Endodermal cell (in vitro differentiated cells): ENCODE results near the gene ITGAD. TPM values are rescaled to one million over a fixed set of nuclear protein-coding genes. Genes with fewer than 3 reads are reported as not detected.

Experiments used
- DNase-seq: peaks from one replicate; pipeline ENCODE4 v3.0.0-alpha.2; 2017
- H3K27ac ChIP-seq: 2 replicates; pipeline ENCODE4 v1.5.1; 2013; ENCODE audit warnings: mild to moderate bottlenecking, low read depth, low read length, moderate library complexity
- H3K27me3 ChIP-seq: 2 replicates; pipeline ENCODE4 v1.6.1; 2013; ENCODE audit warnings: mild to moderate bottlenecking, low read length, moderate library complexity; ENCODE audit not compliant: insufficient read depth, control insufficient read depth, poor library complexity, severe bottlenecking
- H3K36me3 ChIP-seq: 2 replicates; pipeline ENCODE4 v1.7.0; 2013; ENCODE audit warnings: mild to moderate bottlenecking, low read length, moderate library complexity; ENCODE audit not compliant: control insufficient read depth, insufficient read depth
- H3K4me1 ChIP-seq: one replicate; pipeline ENCODE4 v1.7.0; 2013; ENCODE audit warnings: low read length; ENCODE audit not compliant: control insufficient read depth, insufficient read depth
- H3K4me3 ChIP-seq: 2 replicates; pipeline ENCODE4 v1.5.1; 2013; ENCODE audit warnings: mild to moderate bottlenecking, low read length, moderate library complexity
- H3K9ac ChIP-seq: 2 replicates; pipeline ENCODE4 v1.6.1; 2013; ENCODE audit warnings: mild to moderate bottlenecking, low read length, moderate library complexity; ENCODE audit not compliant: poor library complexity, severe bottlenecking; ENCODE audit errors: extremely low read depth
- H3K9me3 ChIP-seq: 2 replicates; pipeline ENCODE4 v1.6.1; 2013; ENCODE audit warnings: mild to moderate bottlenecking, low read length, moderate library complexity; ENCODE audit not compliant: control insufficient read depth
- H3K27ac Mint-ChIP-seq: 2 replicates; pipeline ENCODE4 v1.8.0; 2020; ENCODE audit warnings: mixed read lengths
- H3K27me3 Mint-ChIP-seq: 2 replicates; pipeline ENCODE4 v1.8.0; 2021; ENCODE audit warnings: mild to moderate bottlenecking, mixed read lengths; ENCODE audit not compliant: insufficient read depth
- H3K36me3 Mint-ChIP-seq: 2 replicates; pipeline ENCODE4 v1.8.0; 2020; ENCODE audit warnings: low read depth, mixed read lengths
- H3K4me1 Mint-ChIP-seq: 2 replicates; pipeline ENCODE4 v1.8.0; 2020; ENCODE audit warnings: mixed read lengths
- H3K4me3 Mint-ChIP-seq: 2 replicates; pipeline ENCODE4 v1.8.0; 2020; ENCODE audit warnings: mild to moderate bottlenecking, moderate library complexity, mixed read lengths
- H3K9me3 Mint-ChIP-seq: 2 replicates; pipeline ENCODE4 v1.8.0; 2020; ENCODE audit warnings: mild to moderate bottlenecking, mixed read lengths
- WGBS, 2 experiments: methylation state at CpG; one replicate each; pipeline versions ENCODE4 v1.1.5 to v1.1.7; 2013; ENCODE audit warnings: missing lambda C conversion rate in 2 of 2, mixed read lengths in 1 of 2; ENCODE audit not compliant: insufficient coverage in 1 of 2, insufficient read length in 1 of 2; 5-methylcytosine and 5-hydroxymethylcytosine counted together
- total RNA-seq, 2 donors: library from RNA; stranded (reverse); fragmentation: NEBNext Ultra II Directional in 1 of 2; extraction: Animal tissue kit (Norgen Biotek cat#: 25700) in 1 of 2; gene quantifications; 2 replicates in 1 of 2; 3 replicates in 1 of 2; pipeline ENCODE4 v1.2.1, GENCODE V29; 2021
- TF ChIP-seq, protein P1 (sequence below): fragments of 200-600 bp; sonication (generic); conservative IDR thresholded peaks from 2 replicates; pipeline ENCODE4 v1.5.0; 2021; ENCODE audit warnings: antibody characterized with exemption, mild to moderate bottlenecking

ITGAD gene
- total RNA-seq, 2 donors from 2014 or later: not detected

DNA sequence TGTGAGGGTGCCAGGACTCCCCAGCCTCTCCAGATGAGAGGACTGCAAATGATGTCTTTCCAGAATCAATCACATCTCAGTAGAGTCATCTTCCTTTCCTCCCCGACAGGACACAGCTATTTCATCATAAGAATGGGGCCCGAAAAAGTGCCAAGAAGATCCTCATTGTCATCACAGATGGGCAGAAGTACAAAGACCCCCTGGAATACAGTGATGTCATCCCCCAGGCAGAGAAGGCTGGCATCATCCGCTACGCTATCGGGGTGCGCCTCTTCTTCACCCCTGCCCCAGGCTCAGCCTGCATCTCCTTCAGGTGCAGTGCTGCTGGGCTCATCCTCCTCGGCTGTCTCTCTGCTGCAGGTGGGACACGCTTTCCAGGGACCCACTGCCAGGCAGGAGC, 14.3 kb downstream of the ITGAD start:
- WGBS, 2 experiments: 92 to 93% methylated on average over 8 of the region's 8 CpGs
- no peak overlapping the region for H3K27ac Mint-ChIP-seq

DNA sequence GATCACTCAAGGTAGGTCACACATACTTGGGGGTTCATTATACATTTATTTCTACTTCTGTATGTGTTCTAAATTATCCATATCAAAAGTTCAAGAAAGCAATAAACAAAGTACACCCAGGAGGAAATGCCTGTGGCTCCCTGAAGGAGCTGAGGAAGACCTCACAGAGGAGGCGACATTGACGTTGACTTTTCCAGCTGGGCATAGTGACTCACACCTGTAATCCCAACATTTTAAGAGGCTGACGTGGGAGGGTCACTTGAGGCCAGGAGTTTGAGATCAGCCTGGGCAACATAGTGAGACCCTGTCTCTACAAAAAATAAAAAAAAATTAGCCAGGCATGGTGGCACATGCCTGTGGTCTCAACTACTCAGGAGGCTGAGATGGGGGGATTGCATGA, 16.3 kb downstream of the ITGAD start:
- DNase-seq: no peak
- no peak overlapping the region for H3K27ac ChIP-seq

More for the DNA sequence above, 14.3 kb downstream of the ITGAD start:
- TF ChIP-seq, protein P1, sequence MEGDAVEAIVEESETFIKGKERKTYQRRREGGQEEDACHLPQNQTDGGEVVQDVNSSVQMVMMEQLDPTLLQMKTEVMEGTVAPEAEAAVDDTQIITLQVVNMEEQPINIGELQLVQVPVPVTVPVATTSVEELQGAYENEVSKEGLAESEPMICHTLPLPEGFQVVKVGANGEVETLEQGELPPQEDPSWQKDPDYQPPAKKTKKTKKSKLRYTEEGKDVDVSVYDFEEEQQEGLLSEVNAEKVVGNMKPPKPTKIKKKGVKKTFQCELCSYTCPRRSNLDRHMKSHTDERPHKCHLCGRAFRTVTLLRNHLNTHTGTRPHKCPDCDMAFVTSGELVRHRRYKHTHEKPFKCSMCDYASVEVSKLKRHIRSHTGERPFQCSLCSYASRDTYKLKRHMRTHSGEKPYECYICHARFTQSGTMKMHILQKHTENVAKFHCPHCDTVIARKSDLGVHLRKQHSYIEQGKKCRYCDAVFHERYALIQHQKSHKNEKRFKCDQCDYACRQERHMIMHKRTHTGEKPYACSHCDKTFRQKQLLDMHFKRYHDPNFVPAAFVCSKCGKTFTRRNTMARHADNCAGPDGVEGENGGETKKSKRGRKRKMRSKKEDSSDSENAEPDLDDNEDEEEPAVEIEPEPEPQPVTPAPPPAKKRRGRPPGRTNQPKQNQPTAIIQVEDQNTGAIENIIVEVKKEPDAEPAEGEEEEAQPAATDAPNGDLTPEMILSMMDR: no peak
- Mint-ChIP-seq H3K9me3 (no peaks in the 10 kb centered on the region), H3K27me3 (peaks cover 54% of the 10 kb centered on the region), H3K4me3 (no peak overlapping the region), H3K4me1 (peaks cover 10% of the 10 kb centered on the region), H3K36me3 (no peaks in the 10 kb centered on the region)
- Histone ChIP-seq H3K4me3 (no peak overlapping the region), H3K9me3 (no peaks in the 10 kb centered on the region), H3K36me3 (no peaks in the 10 kb centered on the region), H3K27ac (no peak overlapping the region), H3K9ac (no peak overlapping the region), H3K27me3 (peaks cover 3% of the 10 kb centered on the region), H3K4me1 (no peaks in the 10 kb centered on the region)
- no peak for DNase-seq

DNA sequence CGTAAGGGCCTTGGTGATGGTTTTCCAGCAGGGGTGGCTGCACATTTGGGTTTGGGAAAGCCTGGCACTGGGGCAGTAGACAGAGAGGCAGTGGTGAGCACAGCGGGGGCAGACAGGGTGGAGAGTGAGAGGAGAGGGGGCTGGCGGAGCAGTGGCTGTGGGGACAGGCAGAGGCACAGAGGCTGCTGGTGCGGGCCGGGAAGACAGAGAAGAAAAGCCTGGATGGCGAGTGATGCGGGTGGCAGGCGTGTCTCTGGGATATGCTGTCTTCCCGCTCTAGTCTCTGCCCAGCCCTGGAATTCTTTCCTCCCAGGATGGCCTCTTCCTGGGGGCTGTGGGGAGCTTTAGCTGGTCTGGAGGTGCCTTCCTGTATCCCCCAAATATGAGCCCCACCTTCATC, 16.9 kb downstream of the ITGAD start:
- no peak for DNase-seq
- H3K4me3 Mint-ChIP-seq: no peak overlapping the region

More for the DNA sequence above, 16.3 kb downstream of the ITGAD start:
- Histone ChIP-seq H3K9me3 (no peaks in the 10 kb centered on the region), H3K4me3 (no peak overlapping the region), H3K9ac (no peak overlapping the region), H3K27me3 (peaks cover 12% of the 10 kb centered on the region), H3K4me1 (no peaks in the 10 kb centered on the region), H3K36me3 (no peaks in the 10 kb centered on the region)
- Mint-ChIP-seq H3K36me3 (no peaks in the 10 kb centered on the region), H3K4me1 (peaks cover 10% of the 10 kb centered on the region), H3K27ac (no peak overlapping the region), H3K27me3 (peaks cover 72% of the 10 kb centered on the region), H3K4me3 (no peak overlapping the region), H3K9me3 (no peaks in the 10 kb centered on the region)
- TF ChIP-seq, protein P1: no peak
- 69 to 80% methylated on average over 3 of the region's 3 CpGs for WGBS, 2 experiments

More for the DNA sequence above, 16.9 kb downstream of the ITGAD start:
- no peaks in the 10 kb centered on the region for H3K36me3 ChIP-seq
- TF ChIP-seq, protein P1: no peak
- H3K27me3 ChIP-seq: peaks cover 19% of the 10 kb centered on the region
- 93 to 99% methylated on average over 8 to 9 of the region's 9 CpGs for WGBS, 2 experiments
- H3K4me1 Mint-ChIP-seq: peaks cover 10% of the 10 kb centered on the region
- H3K4me3 ChIP-seq: no peak overlapping the region
- H3K4me1 ChIP-seq: no peaks in the 10 kb centered on the region
- H3K27ac ChIP-seq: no peak overlapping the region
- peaks cover 78% of the 10 kb centered on the region for H3K27me3 Mint-ChIP-seq
- H3K9me3 ChIP-seq: no peaks in the 10 kb centered on the region
- no peaks in the 10 kb centered on the region for H3K36me3 Mint-ChIP-seq
- no peak overlapping the region for H3K9ac ChIP-seq
- no peaks in the 10 kb centered on the region for H3K9me3 Mint-ChIP-seq
- H3K27ac Mint-ChIP-seq: no peak overlapping the region
